ENCODE measurements around the gene RAB5B.

DNA sequence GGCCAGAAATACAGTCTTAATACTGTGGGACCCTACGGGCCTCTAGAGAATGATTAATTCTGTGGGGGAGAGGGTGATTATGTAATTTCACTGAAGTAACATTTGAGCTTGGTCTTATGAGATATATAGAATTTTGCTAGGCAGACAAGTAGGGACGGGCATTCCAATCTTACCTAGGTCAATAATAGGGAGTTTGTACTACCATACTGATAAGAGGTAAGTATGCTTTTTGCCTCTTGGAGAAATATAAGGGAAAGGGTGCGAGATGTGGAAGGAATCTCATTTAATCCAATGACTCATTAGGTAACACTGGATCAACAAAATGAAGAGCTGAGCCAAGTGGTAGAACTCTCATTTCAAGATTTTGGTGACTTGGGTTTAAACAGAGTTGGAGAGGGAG lies 5.2 kb downstream of the RAB5B start:
- TF ChIP-seq EP300 (IDR thresholded peaks at IDR 0.05): no peak
- TF ChIP-seq, protein P1, sequence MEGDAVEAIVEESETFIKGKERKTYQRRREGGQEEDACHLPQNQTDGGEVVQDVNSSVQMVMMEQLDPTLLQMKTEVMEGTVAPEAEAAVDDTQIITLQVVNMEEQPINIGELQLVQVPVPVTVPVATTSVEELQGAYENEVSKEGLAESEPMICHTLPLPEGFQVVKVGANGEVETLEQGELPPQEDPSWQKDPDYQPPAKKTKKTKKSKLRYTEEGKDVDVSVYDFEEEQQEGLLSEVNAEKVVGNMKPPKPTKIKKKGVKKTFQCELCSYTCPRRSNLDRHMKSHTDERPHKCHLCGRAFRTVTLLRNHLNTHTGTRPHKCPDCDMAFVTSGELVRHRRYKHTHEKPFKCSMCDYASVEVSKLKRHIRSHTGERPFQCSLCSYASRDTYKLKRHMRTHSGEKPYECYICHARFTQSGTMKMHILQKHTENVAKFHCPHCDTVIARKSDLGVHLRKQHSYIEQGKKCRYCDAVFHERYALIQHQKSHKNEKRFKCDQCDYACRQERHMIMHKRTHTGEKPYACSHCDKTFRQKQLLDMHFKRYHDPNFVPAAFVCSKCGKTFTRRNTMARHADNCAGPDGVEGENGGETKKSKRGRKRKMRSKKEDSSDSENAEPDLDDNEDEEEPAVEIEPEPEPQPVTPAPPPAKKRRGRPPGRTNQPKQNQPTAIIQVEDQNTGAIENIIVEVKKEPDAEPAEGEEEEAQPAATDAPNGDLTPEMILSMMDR (IDR thresholded peaks at IDR 0.05): no peak
- TF ChIP-seq POLR2AphosphoS5 (IDR thresholded peaks at IDR 0.05): no peak

Measured in sigmoid colon (tissue), 4 donors.